Memory B cell (primary cell): ENCODE results near the gene PLK3.
A peak's percentile ranks its signal among the peaks of the same experiment; 100 is the strongest.
"Not testable (repeated sequence)": the region's sequence is repeated elsewhere in the genome, so short reads cannot be mapped to it uniquely, and the experiment has no call there.

ENCODE experiments used
- ATAC-seq: fragments of 150-1000 bp; cut with Tn5 transposase; 2 replicates; pipeline ENCODE4 v1.10.0; 2021; ENCODE audit warnings: low read depth, mild to moderate bottlenecking, moderate library complexity
- DNase-seq, 2 donors: peaks; one replicate each; pipeline ENCODE4 v3.0.0; 2022; ENCODE audit warnings: low spot score in 2 of 2
- H3K27ac Mint-ChIP-seq: one replicate; pipeline ENCODE4 v1.8.0; 2022; ENCODE audit warnings: mild to moderate bottlenecking, moderate library complexity, mixed read lengths
- H3K27me3 Mint-ChIP-seq: one replicate; pipeline ENCODE4 v1.8.0; 2022; ENCODE audit warnings: mixed read lengths
- H3K36me3 Mint-ChIP-seq: one replicate; pipeline ENCODE4 v1.8.0; 2022; ENCODE audit warnings: mild to moderate bottlenecking, mixed read lengths
- H3K4me1 Mint-ChIP-seq: one replicate; pipeline ENCODE4 v1.8.0; 2022; ENCODE audit warnings: mixed read lengths
- H3K4me3 Mint-ChIP-seq: one replicate; pipeline ENCODE4 v1.8.0; 2022; ENCODE audit warnings: mild to moderate bottlenecking, moderate library complexity, mixed read lengths
- H3K9me3 Mint-ChIP-seq: one replicate; pipeline ENCODE4 v1.8.0; 2022; ENCODE audit warnings: mixed read lengths

Gene PLK3

GRCh38 chr1:44822131-44822701 is 22.0 kb downstream of the PLK3 start:
- DNase-seq, result no peak
- no peak for ATAC-seq
- Mint-ChIP-seq H3K9me3 (no peaks in the 10 kb centered on the region), H3K4me3 (no peak overlapping the region), H3K27me3 (no peaks in the 10 kb centered on the region), H3K27ac (no peak overlapping the region), H3K36me3 (no peaks in the 10 kb centered on the region), H3K4me1 (peaks cover 13% of the 10 kb centered on the region)

DNA sequence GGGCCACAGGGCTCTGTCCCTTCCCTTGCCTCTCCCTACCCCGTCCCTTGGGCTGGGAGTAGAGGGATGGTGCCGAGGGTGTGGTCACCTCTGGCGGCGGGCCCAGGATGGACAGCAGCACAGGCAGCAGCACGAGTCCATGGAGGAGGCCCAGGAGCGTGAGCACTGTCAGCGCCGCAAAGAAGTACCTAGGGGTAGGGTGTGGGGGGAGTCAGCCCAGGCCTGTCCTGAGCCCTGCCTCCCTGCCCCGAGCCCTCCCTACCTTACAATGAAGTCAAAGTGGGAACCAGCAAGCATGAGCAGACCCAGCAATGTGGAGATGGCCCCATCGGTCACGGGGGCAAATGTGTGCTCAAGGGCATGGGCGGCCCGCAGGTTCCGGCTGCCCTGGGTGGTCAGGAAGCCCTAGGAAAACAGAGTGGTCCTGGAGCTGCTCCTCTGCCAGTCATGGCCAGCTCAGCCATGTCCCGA is 22.8 kb downstream of the PLK3 start:
- Mint-ChIP-seq H3K4me1 (peaks cover 12% of the 10 kb centered on the region), H3K27ac (no peak overlapping the region), H3K36me3 (no peaks in the 10 kb centered on the region), H3K27me3 (no peaks in the 10 kb centered on the region), H3K9me3 (no peaks in the 10 kb centered on the region), H3K4me3 (no peak overlapping the region)
- no peak for DNase-seq
- no peak for ATAC-seq

GRCh38 chr1:44824392-44824791 is 24.2 kb downstream of the PLK3 start:
- not testable (repeated sequence) for H3K27ac Mint-ChIP-seq, ATAC-seq, H3K27me3 Mint-ChIP-seq, DNase-seq, H3K36me3 Mint-ChIP-seq, H3K9me3 Mint-ChIP-seq, H3K4me3 Mint-ChIP-seq, H3K4me1 Mint-ChIP-seq

GRCh38 chr1:44826375-44827196 is 26.4 kb downstream of the PLK3 start:
- Mint-ChIP-seq H3K4me1 (no peaks in the 10 kb centered on the region), H3K27me3 (no peaks in the 10 kb centered on the region), H3K4me3 (no peak overlapping the region), H3K36me3 (no peaks in the 10 kb centered on the region), H3K9me3 (no peaks in the 10 kb centered on the region), H3K27ac (no peak overlapping the region)
- ATAC-seq (no peak), DNase-seq (no peak)

DNA sequence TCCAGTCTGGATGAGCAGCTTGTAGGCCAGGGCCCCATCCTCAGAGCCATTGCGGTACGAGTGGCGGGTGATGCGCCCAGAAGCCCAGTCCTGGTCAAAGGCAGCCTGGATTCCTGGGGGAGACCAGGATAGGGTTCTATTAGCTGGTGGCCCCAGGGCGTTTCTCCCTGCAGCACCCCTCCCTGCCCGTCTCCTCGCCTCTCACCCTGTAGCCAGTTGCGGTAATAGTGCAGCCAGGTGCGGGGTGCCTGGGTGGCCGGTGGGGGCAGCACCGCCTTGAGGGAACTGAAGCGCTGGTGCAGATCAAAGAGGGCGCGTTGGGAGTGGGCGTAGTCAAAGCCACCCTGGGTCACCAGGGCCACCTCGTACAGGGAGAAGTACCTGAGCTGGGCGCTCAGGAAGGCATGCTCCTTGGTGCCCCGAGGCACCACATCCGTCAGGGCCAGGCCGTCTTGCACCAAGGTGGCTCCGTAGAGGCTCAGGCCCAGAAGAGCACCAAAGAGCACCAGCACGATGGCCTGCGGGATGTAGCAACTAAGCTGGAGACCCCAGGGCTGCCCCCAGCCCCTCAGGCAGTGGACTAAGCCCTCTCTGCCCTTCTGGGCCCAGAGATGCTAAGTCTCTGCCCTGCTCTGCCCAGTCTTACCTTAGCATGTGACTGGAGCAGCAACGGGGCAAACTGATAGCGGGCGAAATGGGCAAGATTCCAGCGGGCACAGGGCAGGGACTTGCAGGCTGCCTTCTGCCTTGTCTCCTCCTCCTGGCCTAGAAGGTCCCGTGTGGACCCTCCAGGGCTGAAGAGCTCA is 27.2 kb downstream of the PLK3 start:
- Mint-ChIP-seq H3K27me3 (no peaks in the 10 kb centered on the region), H3K27ac (no peak overlapping the region), H3K4me1 (no peaks in the 10 kb centered on the region), H3K4me3 (no peak overlapping the region), H3K36me3 (no peaks in the 10 kb centered on the region), H3K9me3 (no peaks in the 10 kb centered on the region)
- DNase-seq (no peak), ATAC-seq (peak; percentile 78)

- Mint-ChIP-seq H3K4me1 (no peaks in the 10 kb centered on the region), H3K4me3 (no peak overlapping the region), H3K36me3 (no peaks in the 10 kb centered on the region), H3K27me3 (no peaks in the 10 kb centered on the region), H3K9me3 (no peaks in the 10 kb centered on the region), H3K27ac (no peak overlapping the region)
- no peak for DNase-seq
- no peak for ATAC-seq
Observed at GRCh38 chr1:44828003-44828651, 27.9 kb downstream of the PLK3 start.

GRCh38 chr1:44828841-44829440 is 28.8 kb downstream of the PLK3 start:
- ATAC-seq (no peak), DNase-seq (no peak)
- no peaks in the 10 kb centered on the region for H3K36me3 Mint-ChIP-seq
- no peaks in the 10 kb centered on the region for H3K27me3 Mint-ChIP-seq
- H3K4me3 Mint-ChIP-seq, result no peak overlapping the region
- no peak overlapping the region for H3K27ac Mint-ChIP-seq
- H3K9me3 Mint-ChIP-seq, result no peaks in the 10 kb centered on the region
- H3K4me1 Mint-ChIP-seq, result peaks cover 2% of the 10 kb centered on the region

GRCh38 chr1:44829506-44830384 is 29.6 kb downstream of the PLK3 start:
- Mint-ChIP-seq H3K27me3 (no peaks in the 10 kb centered on the region), H3K4me1 (peaks cover 2% of the 10 kb centered on the region), H3K4me3 (no peak overlapping the region), H3K27ac (no peak overlapping the region), H3K36me3 (no peaks in the 10 kb centered on the region), H3K9me3 (no peaks in the 10 kb centered on the region)
- DNase-seq, result no peak
- no peak for ATAC-seq

DNA sequence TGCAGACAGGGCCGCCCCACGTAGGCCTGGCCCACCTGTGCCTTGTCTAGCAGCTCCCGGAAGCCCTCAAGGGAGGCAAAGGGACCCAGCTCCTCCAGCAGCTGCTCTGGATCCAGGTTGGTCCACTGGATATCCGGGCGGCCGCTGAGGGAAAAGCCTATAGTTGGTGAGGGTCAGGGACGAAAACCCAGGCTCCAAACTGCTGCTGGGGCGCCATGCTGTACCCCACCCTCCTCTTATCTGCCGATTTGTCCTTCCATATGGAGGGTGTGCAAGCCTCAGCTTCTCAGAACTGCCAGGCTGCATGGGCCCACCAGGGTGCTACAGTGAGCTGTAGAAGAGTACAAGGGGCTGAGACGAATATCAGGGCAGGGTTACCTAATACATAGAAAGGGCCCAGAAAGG is 30.7 kb downstream of the PLK3 start:
- Mint-ChIP-seq H3K27ac (no peak overlapping the region), H3K4me3 (no peak overlapping the region), H3K4me1 (peaks cover 7% of the 10 kb centered on the region), H3K36me3 (no peaks in the 10 kb centered on the region), H3K9me3 (no peaks in the 10 kb centered on the region), H3K27me3 (no peaks in the 10 kb centered on the region)
- ATAC-seq (no peak), DNase-seq (no peak)

DNA sequence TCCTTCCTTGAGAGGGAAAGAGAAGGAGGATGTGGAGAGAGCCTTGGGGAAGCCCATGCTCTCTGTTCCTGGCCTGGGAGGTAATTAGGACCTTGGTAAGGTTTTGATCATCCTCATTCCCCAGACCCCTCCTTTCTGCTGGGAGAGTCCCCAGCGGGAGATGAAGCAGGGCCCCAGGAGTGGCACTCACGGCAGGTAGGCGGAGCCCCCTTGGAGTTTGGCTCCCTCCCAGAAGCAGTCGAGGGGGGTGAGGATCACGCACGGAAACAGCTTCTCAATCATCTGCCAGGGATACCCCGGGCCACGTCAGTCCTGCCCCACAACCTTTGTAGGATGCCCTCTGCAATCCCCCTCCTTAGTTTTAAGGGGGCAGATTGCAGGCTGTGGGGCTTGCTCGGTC is 31.3 kb downstream of the PLK3 start:
- ATAC-seq (no peak), DNase-seq (no peak)
- no peaks in the 10 kb centered on the region for H3K36me3 Mint-ChIP-seq
- H3K9me3 Mint-ChIP-seq, result no peaks in the 10 kb centered on the region
- no peak overlapping the region for H3K27ac Mint-ChIP-seq
- H3K27me3 Mint-ChIP-seq, result no peaks in the 10 kb centered on the region
- H3K4me1 Mint-ChIP-seq, result peaks cover 10% of the 10 kb centered on the region
- no peak overlapping the region for H3K4me3 Mint-ChIP-seq

GRCh38 chr1:44832056-44832705 is 32.0 kb downstream of the PLK3 start:
- H3K27ac Mint-ChIP-seq, result no peak overlapping the region
- H3K4me3 Mint-ChIP-seq, result no peak overlapping the region
- H3K9me3 Mint-ChIP-seq, result no peaks in the 10 kb centered on the region
- no peaks in the 10 kb centered on the region for H3K27me3 Mint-ChIP-seq
- peaks cover 10% of the 10 kb centered on the region for H3K4me1 Mint-ChIP-seq
- ATAC-seq, result no peak
- no peak for DNase-seq
- no peaks in the 10 kb centered on the region for H3K36me3 Mint-ChIP-seq

DNA sequence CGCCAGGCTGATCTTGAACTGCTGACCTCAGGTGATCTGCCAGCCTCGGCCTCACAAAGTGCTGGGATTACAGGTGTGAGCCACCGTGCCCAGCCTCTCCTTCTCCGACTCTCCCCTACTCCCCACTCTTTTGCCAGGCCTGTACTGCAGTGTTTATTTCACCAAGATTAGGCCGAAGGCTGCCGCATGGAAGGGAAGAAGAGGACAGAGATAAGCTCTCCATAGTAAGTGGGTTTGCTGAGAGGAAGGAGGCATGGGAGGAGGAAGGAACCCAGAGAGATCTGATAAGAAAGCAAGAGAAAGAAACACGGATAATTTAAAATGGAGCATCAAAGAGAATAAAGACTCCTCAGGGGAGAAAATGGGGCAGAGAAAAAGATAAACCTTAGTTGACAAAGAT is 34.2 kb downstream of the PLK3 start:
- ATAC-seq, result no peak

More for the DNA sequence above, 34.2 kb downstream of the PLK3 start:
- Mint-ChIP-seq H3K27me3 (peaks cover under 1% of the 10 kb centered on the region), H3K4me3 (no peak overlapping the region), H3K4me1 (peaks cover 10% of the 10 kb centered on the region), H3K27ac (no peak overlapping the region), H3K36me3 (no peaks in the 10 kb centered on the region), H3K9me3 (no peaks in the 10 kb centered on the region)
- DNase-seq, result no peak
